ENCODE measurements around the gene FIBIN. TPM values are rescaled to one million over a fixed set of nuclear protein-coding genes. Genes with fewer than 3 reads are reported as not detected.

FIBIN gene
- total RNA-seq, 2 donors from 2014 or later: 153 to 278 TPM

DNA sequence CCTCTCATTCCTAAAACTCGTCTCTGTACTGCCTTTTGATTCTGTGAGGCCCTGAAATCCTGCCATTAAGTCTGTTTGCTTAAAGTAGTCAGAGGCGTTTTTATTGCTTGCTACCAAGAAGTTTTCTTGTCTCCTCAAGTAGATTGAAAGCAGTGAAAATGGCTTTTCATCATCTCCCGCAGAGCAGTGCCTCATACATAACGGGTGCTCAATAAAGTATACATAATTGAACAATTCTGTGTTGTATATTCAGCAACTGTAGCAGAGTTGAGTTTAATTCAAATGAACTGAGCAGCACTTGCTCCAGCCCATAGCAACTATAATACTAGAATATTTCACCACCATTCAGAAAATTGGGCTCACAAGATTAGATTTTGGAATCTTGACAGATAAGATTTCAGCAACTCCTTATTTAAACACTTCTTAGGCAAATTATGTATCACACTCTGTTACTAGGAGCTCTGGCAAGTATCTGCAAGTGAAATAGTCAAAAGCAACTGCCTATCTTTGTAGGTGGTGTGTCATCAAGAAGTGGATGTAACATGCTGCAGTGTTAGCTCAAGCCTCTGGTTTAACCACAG lies 20.0 kb downstream of the FIBIN start:
- DNase-seq (ENCODE audit: low spot score) (no peak), ATAC-seq (ENCODE audit: insufficient number of reproducible peaks, low FRiP score, low read depth) (no peak)
- TF ChIP-seq, protein P1, sequence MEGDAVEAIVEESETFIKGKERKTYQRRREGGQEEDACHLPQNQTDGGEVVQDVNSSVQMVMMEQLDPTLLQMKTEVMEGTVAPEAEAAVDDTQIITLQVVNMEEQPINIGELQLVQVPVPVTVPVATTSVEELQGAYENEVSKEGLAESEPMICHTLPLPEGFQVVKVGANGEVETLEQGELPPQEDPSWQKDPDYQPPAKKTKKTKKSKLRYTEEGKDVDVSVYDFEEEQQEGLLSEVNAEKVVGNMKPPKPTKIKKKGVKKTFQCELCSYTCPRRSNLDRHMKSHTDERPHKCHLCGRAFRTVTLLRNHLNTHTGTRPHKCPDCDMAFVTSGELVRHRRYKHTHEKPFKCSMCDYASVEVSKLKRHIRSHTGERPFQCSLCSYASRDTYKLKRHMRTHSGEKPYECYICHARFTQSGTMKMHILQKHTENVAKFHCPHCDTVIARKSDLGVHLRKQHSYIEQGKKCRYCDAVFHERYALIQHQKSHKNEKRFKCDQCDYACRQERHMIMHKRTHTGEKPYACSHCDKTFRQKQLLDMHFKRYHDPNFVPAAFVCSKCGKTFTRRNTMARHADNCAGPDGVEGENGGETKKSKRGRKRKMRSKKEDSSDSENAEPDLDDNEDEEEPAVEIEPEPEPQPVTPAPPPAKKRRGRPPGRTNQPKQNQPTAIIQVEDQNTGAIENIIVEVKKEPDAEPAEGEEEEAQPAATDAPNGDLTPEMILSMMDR (IDR thresholded peaks at IDR 0.05): no peak
- H3K4me3 ChIP-seq: no peak overlapping the region
- peaks cover 22 to 33% of the 10 kb centered on the region in 2 donors for H3K4me1 ChIP-seq (ENCODE audit: control insufficient read depth in 1 of 2, low read depth in 2 of 2)
- no peaks in the 10 kb centered on the region for H3K27me3 ChIP-seq (replicated peaks; ENCODE audit: insufficient read depth)
- H3K9me3 ChIP-seq: no peaks in the 10 kb centered on the region
- peak overlapping the region; percentile 64 to 72 for H3K27ac ChIP-seq
- no peaks in the 10 kb centered on the region for H3K36me3 ChIP-seq

DNA sequence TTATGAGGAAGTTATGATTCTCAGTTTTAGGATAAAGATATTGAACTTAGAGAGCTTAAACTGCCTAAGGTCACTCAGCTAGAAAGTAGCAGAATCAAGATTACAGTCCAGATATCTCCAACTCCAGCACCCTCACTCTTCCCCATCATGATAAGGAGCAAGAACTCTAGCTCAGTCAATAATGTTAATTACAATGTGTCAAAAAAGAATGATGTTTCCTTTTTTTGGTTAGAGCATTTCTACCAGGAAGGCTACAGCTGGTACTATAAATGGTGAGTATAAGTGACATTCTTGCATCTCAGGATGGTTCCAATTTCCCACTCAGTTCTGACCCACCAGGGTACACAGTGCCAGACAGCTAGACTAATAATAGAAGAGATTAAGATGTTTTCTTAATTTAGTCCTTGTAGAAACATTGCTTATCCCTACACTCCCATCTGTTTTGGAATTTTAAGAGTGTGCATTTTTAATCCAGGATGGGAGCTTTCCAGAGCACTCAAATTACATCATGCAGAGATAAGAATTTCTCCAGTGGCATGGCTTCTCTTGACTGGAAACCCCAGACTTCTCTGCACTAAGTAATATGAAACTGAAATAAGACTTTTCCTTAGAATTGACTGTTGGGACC lies 25.1 kb downstream of the FIBIN start:
- Histone ChIP-seq H3K4me1 (ENCODE audit: control insufficient read depth in 1 of 2, low read depth in 2 of 2) (peaks cover 8 to 32% of the 10 kb centered on the region in 2 donors), H3K27ac (peak overlapping the region; percentile 51 to 61), H3K4me3 (no peak overlapping the region), H3K9me3 (no peaks in the 10 kb centered on the region), H3K36me3 (no peaks in the 10 kb centered on the region), H3K27me3 (replicated peaks; ENCODE audit: insufficient read depth) (no peaks in the 10 kb centered on the region)
- no peak for DNase-seq (ENCODE audit: low spot score)
- peak; percentile 32 for ATAC-seq (ENCODE audit: insufficient number of reproducible peaks, low FRiP score, low read depth)
- TF ChIP-seq, protein P1 (IDR thresholded peaks at IDR 0.05): no peak

DNA sequence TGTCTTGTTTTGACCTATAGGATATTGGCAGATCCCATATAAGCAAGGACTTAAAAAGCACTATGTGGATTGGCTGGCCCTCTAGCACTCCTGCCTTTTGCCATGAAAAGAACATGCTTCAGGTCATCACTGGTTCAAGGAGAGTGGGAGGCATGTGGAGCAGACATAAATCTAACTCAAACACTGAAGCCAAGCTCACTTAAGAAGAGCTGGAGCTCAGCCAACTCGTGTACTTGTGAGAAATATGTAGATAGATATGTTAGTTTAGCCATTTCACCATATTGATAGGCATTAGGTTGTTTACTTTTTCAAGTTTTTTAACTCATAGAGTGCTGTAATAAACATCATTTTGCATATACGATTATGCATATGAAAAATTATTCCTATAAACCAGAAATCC lies 26.8 kb downstream of the FIBIN start:
- Histone ChIP-seq H3K4me3 (no peak overlapping the region), H3K9me3 (no peaks in the 10 kb centered on the region), H3K27me3 (replicated peaks; ENCODE audit: insufficient read depth) (no peaks in the 10 kb centered on the region), H3K4me1 (ENCODE audit: control insufficient read depth in 1 of 2, low read depth in 2 of 2) (peaks cover 4 to 27% of the 10 kb centered on the region in 2 donors), H3K36me3 (no peaks in the 10 kb centered on the region), H3K27ac (no peak overlapping the region)
- DNase-seq (ENCODE audit: low spot score) (no peak), ATAC-seq (ENCODE audit: insufficient number of reproducible peaks, low FRiP score, low read depth) (no peak)
- TF ChIP-seq, protein P1 (IDR thresholded peaks at IDR 0.05): no peak

DNA sequence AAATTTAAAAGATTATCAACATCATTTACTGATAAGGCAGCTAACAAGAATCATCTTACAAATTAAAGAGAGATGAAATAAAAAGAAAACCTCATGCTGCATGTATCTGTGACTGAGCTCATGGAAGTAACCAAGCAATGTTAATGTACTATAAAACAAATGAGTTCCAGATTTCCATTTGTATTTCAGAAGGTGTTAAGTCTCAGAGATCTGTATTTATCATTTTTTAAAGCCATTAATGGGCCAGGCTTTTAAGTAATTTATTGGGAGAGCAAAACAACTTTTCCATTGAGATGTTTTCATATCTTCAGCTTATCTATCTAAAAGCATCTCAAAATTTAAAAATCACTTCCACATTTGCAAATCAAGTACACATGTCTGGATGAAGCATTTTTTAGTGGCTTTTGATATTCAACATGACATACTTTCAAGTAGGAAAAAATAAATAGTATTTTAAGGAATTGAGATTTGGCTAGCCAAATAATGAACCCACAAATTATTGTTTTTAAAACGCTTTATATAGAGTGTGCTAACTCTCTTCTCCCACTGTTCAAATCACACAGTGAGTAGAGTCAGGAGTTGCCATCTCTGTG lies 28.8 kb downstream of the FIBIN start:
- Histone ChIP-seq H3K36me3 (no peaks in the 10 kb centered on the region), H3K9me3 (no peaks in the 10 kb centered on the region), H3K4me1 (ENCODE audit: control insufficient read depth in 1 of 2, low read depth in 2 of 2) (peaks cover 4 to 30% of the 10 kb centered on the region in 2 donors), H3K4me3 (no peak overlapping the region), H3K27me3 (replicated peaks; ENCODE audit: insufficient read depth) (no peaks in the 10 kb centered on the region), H3K27ac (no peak overlapping the region)
- ATAC-seq (ENCODE audit: insufficient number of reproducible peaks, low FRiP score, low read depth) (no peak), DNase-seq (ENCODE audit: low spot score) (no peak)
- TF ChIP-seq, protein P1 (IDR thresholded peaks at IDR 0.05): no peak

DNA sequence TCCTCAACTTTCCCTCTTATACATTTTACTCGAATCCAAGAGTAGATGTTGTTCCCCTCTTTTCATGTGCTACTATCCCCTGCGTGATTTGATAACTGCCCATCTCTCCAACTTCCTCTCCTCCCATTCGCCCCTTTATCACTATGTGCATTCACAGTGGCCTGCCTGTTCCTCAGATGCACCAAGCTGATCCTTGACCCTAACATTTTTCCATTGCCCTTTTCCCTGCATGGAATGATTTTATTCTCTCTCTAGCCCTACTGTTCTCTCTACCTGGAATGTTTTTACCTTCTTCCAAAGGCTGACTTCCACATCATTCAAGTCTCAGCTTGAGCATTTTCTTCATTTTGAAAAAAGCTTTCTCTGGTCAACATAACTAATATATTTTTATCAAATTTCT lies 31.0 kb downstream of the FIBIN start:
- Histone ChIP-seq H3K9me3 (no peaks in the 10 kb centered on the region), H3K27me3 (replicated peaks; ENCODE audit: insufficient read depth) (no peaks in the 10 kb centered on the region), H3K36me3 (no peaks in the 10 kb centered on the region), H3K4me1 (ENCODE audit: control insufficient read depth in 1 of 2, low read depth in 2 of 2) (peaks cover 16 to 37% of the 10 kb centered on the region in 2 donors), H3K4me3 (no peak overlapping the region), H3K27ac (no peak overlapping the region)
- DNase-seq (ENCODE audit: low spot score) (no peak), ATAC-seq (ENCODE audit: insufficient number of reproducible peaks, low FRiP score, low read depth) (no peak)
- TF ChIP-seq, protein P1 (IDR thresholded peaks at IDR 0.05): no peak
